Measurements from ENCODE around the gene AARS2. TPM values are rescaled to one million over a fixed set of nuclear protein-coding genes. Genes with fewer than 3 reads are reported as not detected.

AARS2 gene
- total and polyA plus RNA-seq, 9 of the 15 experiments (the other 6 are each of a cell fraction or from before 2014, with no cell fraction given), result 0.97 to 34.0 (median 18.3) TPM

DNA sequence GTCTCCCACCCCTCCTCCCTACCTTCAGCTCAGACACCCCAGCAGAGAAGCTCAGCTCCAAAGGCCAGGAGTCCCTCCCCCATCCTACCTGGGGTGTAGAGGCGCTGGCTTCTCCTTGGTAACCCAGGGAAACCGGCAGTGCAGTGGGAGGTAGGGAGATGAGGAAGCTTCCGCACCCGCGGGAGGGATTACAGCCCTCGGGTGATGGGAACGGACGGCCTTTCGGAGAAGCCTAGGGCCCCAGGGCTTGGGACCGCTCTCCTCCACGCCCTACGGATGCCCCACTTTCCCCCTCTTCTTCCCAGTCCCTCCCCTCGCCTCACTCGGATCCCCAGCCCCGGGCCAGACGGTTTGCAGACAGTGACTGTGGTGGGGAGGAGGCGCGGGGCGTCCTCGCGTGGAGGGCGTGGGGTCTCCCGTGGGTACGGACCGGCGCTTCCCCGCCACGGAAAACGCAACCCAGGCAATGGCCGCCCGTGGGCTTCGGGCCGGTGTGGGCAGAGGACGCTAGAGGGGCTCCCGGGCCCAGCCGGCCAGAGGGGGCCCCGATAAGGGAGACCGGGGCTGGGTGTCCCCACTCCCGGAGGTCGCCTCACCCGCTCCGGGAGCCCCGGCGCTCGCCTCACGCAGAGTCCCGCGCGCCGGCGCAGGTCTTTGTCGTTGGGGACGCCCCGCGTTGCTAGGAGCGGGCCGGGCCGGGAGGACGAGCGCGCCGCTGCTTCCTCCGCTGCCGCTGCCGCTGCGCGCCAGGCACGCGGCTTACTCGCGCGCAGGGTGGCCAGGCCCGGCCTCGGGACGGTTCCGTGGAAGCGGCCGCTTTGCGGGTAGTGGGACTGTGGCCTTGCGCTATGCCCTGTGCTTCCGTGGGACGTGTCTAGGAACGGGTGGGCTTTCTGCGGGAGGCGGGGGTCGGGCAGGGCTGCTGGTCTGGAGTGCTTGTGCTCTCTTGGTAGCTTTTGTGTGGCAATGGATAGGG is 15.8 kb downstream of the AARS2 start:
- POLR2A ChIA-PET, result interaction anchor here (0.5 to 8.7 kb wide), 7 partner anchors 9 to 115 kb away, joined by 3 to 116 read pairs (median 3); partner anchors contain the start of gene AARS2
- intact Hi-C loops (cut with micrococcal nuclease) (no loop called here), in situ Hi-C loops (cut with MboI) (no loop called here)
- no peaks in the 10 kb centered on the region for H3K9me1 ChIP-seq (ENCODE audit: control insufficient read depth, insufficient read depth, low read length)
- peak overlapping the region; percentile 46 for H3K4me2 ChIP-seq (ENCODE audit: insufficient read depth, low read length)
- H3K4me3 ChIP-seq, result peak overlapping the region; percentile 36
- DNase-seq (ENCODE audit: extremely low read depth in 1 of 4, low spot score in 3 of 4), result peak; percentile 53 to 79 (median 70)
- peaks cover 34 to 40% of the 10 kb centered on the region in 2 experiments; a peak in 4 of 5 replicates for H3K27me3 ChIP-seq (ENCODE audit: control insufficient read depth in 2 of 2, insufficient read depth in 2 of 2, low read length in 2 of 2)
- FAIRE-seq, result no peak
- H3K27ac ChIP-seq (ENCODE audit: extremely low read depth, low read depth, low read length), result no peak overlapping the region
- BruUV-seq (replicated peaks), result no TSS peak
- H3K9me3 ChIP-seq (replicated peaks; ENCODE audit: control insufficient read depth, insufficient read depth, low read depth, low read length), result no peaks in the 10 kb centered on the region
- CTCF ChIA-PET (ENCODE audit: low intra/inter-chr PET ratio), result no interaction called here
- no peaks in the 10 kb centered on the region for H3K79me2 ChIP-seq (ENCODE audit: control insufficient read depth, insufficient read depth, low read length)
- peaks cover 23% of the 10 kb centered on the region; the same call in 2 of the 3 replicates for H3K36me3 ChIP-seq (ENCODE audit: control insufficient read depth, insufficient read depth, low read length)
- peaks cover 10% of the 10 kb centered on the region; the same call in 1 of the 2 replicates for H4K20me1 ChIP-seq (replicated peaks; ENCODE audit: control insufficient read depth, insufficient read depth, low read length)
- H3K4me1 ChIP-seq (replicated peaks in 1 of 2; ENCODE audit: control insufficient read depth in 2 of 2, insufficient read depth in 2 of 2, low read length in 2 of 2), result peaks cover 0 to 16% of the 10 kb centered on the region in 2 experiments; a peak in 4 of 5 replicates
- no peak overlapping the region for H2AFZ ChIP-seq (ENCODE audit: low read depth, low read length)
- H3K9ac ChIP-seq (ENCODE audit: insufficient read depth in 1 of 2, low read depth in 2 of 2, low read length in 2 of 2), result peak overlapping the region in 1 of 2 experiments; percentile 84; a peak in 2 of 4 replicates
- peak; percentile 85 for ATAC-seq
- 5% methylated on average over 83 of the region's 86 CpGs for WGBS (ENCODE audit: insufficient coverage, low coverage, missing lambda C conversion rate)
- TF ChIP-seq DACH1 (IDR thresholded peaks at IDR 0.05; ENCODE audit: partially characterized antibody) (no peak), ZBTB40 (IDR thresholded peaks at IDR 0.05) (no peak), ZBTB40 (CRISPR knock-in tag; IDR thresholded peaks at IDR 0.05) (no peak), MYNN (IDR thresholded peaks at IDR 0.05) (0 out of 2 replicates have a peak, but pooled peaks have one; percentile 50), MYNN (CRISPR knock-in tag; IDR thresholded peaks at IDR 0.05) (no peak), TEAD1 (CRISPR knock-in tag; IDR thresholded peaks at IDR 0.05) (peak in 1 of 2 experiments; percentile 45; a peak in 1 of 4 replicates), CCNT2 (IDR thresholded peaks at IDR 0.05; ENCODE audit: borderline replicate concordance, extremely low read depth, insufficient read length, low read depth, low read length) (peak; percentile 8)
- TF ChIP-seq, protein P1, sequence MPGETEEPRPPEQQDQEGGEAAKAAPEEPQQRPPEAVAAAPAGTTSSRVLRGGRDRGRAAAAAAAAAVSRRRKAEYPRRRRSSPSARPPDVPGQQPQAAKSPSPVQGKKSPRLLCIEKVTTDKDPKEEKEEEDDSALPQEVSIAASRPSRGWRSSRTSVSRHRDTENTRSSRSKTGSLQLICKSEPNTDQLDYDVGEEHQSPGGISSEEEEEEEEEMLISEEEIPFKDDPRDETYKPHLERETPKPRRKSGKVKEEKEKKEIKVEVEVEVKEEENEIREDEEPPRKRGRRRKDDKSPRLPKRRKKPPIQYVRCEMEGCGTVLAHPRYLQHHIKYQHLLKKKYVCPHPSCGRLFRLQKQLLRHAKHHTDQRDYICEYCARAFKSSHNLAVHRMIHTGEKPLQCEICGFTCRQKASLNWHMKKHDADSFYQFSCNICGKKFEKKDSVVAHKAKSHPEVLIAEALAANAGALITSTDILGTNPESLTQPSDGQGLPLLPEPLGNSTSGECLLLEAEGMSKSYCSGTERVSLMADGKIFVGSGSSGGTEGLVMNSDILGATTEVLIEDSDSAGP (CRISPR knock-in tag; IDR thresholded peaks at IDR 0.05), result 0 out of 2 replicates have a peak, but pooled peaks have one; percentile 46
